Glutamatergic neuron (in vitro differentiated cells): Measurements from ENCODE around the gene CDCA4. TPM values are rescaled to one million over a fixed set of nuclear protein-coding genes. Genes with fewer than 3 reads are reported as not detected.

Experiments
- DNase-seq: peaks from one replicate; pipeline ENCODE4 v3.0.0; 2022
- H3K27ac Mint-ChIP-seq: one replicate; pipeline ENCODE4 v1.8.0; 2020; ENCODE audit warnings: mild to moderate bottlenecking, mixed read lengths, inconsistent platforms; ENCODE audit not compliant: unreplicated experiment
- H3K27me3 Mint-ChIP-seq: one replicate; pipeline ENCODE4 v1.8.0; 2020; ENCODE audit warnings: mild to moderate bottlenecking, moderate library complexity, mixed read lengths, inconsistent platforms; ENCODE audit not compliant: unreplicated experiment
- H3K36me3 Mint-ChIP-seq: one replicate; pipeline ENCODE4 v1.8.0; 2020; ENCODE audit warnings: mild to moderate bottlenecking, mixed read lengths, inconsistent platforms; ENCODE audit not compliant: unreplicated experiment
- H3K4me1 Mint-ChIP-seq: one replicate; pipeline ENCODE4 v1.8.0; 2020; ENCODE audit warnings: mild to moderate bottlenecking, low read depth, mixed read lengths, inconsistent platforms; ENCODE audit not compliant: unreplicated experiment
- H3K4me3 Mint-ChIP-seq: one replicate; pipeline ENCODE4 v1.8.0; 2020; ENCODE audit warnings: mild to moderate bottlenecking, mixed read lengths, inconsistent platforms; ENCODE audit not compliant: unreplicated experiment
- H3K9me3 Mint-ChIP-seq: one replicate; pipeline ENCODE4 v1.8.0; 2020; ENCODE audit warnings: mild to moderate bottlenecking, moderate library complexity, mixed read lengths, inconsistent platforms; ENCODE audit not compliant: unreplicated experiment
- total RNA-seq: library from RNA; stranded (reverse); fragmentation: NEBNext Ultra II Directional; extraction: Animal tissue kit (Norgen Biotek cat#: 25700); gene quantifications from one replicate; pipeline ENCODE4 v1.2.1, GENCODE V29; 2021; ENCODE audit not compliant: unreplicated experiment
- TF ChIP-seq, protein P1 (sequence below): fragments of 200-600 bp; sonication (generic); IDR thresholded peaks from one replicate; pipeline ENCODE4 v1.5.0; 2021; ENCODE audit not compliant: partially characterized antibody, unreplicated experiment

Gene CDCA4
- total RNA-seq, 1 donor from 2014 or later, result 23.2 TPM

GRCh38 chr14:105056303-105056831 lies 35.5 kb upstream of the CDCA4 start:
- peaks cover 5% of the 10 kb centered on the region for H3K9me3 Mint-ChIP-seq
- no peak overlapping the region for H3K4me3 Mint-ChIP-seq
- peaks cover 8% of the 10 kb centered on the region for H3K4me1 Mint-ChIP-seq
- TF ChIP-seq, protein P1, sequence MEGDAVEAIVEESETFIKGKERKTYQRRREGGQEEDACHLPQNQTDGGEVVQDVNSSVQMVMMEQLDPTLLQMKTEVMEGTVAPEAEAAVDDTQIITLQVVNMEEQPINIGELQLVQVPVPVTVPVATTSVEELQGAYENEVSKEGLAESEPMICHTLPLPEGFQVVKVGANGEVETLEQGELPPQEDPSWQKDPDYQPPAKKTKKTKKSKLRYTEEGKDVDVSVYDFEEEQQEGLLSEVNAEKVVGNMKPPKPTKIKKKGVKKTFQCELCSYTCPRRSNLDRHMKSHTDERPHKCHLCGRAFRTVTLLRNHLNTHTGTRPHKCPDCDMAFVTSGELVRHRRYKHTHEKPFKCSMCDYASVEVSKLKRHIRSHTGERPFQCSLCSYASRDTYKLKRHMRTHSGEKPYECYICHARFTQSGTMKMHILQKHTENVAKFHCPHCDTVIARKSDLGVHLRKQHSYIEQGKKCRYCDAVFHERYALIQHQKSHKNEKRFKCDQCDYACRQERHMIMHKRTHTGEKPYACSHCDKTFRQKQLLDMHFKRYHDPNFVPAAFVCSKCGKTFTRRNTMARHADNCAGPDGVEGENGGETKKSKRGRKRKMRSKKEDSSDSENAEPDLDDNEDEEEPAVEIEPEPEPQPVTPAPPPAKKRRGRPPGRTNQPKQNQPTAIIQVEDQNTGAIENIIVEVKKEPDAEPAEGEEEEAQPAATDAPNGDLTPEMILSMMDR, result no peak
- H3K27me3 Mint-ChIP-seq, result peaks cover 7% of the 10 kb centered on the region
- H3K27ac Mint-ChIP-seq, result no peak overlapping the region
- no peak for DNase-seq
- H3K36me3 Mint-ChIP-seq, result no peaks in the 10 kb centered on the region

GRCh38 chr14:105055736-105056302 lies 34.9 kb upstream of the CDCA4 start:
- H3K27me3 Mint-ChIP-seq, result peaks cover 11% of the 10 kb centered on the region
- no peak overlapping the region for H3K4me3 Mint-ChIP-seq
- peaks cover 8% of the 10 kb centered on the region for H3K4me1 Mint-ChIP-seq
- TF ChIP-seq, protein P1, result no peak
- H3K27ac Mint-ChIP-seq, result no peak overlapping the region
- no peak for DNase-seq
- peaks cover 8% of the 10 kb centered on the region for H3K9me3 Mint-ChIP-seq
- H3K36me3 Mint-ChIP-seq, result no peaks in the 10 kb centered on the region

DNA sequence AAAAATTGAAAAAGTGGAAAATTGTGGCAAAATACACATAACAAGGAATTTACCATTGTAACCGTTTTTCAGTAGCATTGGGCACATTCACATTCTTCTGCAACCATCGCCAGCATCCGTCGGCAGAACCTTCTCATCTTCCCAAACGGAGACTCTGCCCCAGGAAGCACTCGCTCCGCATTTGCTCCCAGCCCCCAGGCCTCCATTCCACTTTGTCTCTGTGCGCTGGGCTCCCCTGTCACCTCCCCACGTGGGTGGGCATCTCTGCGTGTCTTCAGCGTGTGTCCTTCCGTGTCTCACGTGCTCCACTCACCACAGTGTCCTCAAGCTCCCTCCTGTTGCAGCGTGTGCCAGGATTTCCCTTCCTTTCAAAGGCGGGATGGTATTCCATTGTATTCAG lies 34.5 kb upstream of the CDCA4 start:
- no peak for DNase-seq
- Mint-ChIP-seq H3K27ac (no peak overlapping the region), H3K4me3 (no peak overlapping the region)

DNA sequence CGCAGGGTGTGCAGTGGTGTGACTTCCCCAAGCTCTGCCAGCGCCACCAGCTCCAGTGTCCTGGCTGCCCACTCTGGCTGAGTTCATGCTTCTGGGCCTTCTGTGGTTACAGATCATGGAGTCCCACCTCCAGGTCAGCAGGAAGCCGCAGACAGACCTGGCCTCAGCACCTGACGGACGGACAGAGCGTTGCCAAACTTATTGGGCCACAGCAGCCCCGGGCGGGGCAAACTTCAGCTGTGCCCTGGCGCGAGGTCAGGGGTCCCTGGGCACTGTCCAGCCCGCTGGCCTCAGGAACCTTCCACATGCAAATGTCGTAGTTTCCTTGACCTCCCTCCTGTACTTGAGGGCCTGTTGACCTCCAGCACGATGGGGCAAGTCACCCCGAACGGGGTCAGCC lies 33.1 kb upstream of the CDCA4 start:
- Mint-ChIP-seq H3K4me3 (no peak overlapping the region), H3K9me3 (peaks cover 8% of the 10 kb centered on the region), H3K36me3 (no peaks in the 10 kb centered on the region), H3K27ac (no peak overlapping the region), H3K27me3 (peaks cover 11% of the 10 kb centered on the region), H3K4me1 (peaks cover 2% of the 10 kb centered on the region)
- no peak for DNase-seq
- TF ChIP-seq, protein P1, result no peak

More for the DNA sequence above, 34.5 kb upstream of the CDCA4 start:
- peaks cover 11% of the 10 kb centered on the region for H3K27me3 Mint-ChIP-seq
- peaks cover 8% of the 10 kb centered on the region for H3K9me3 Mint-ChIP-seq
- TF ChIP-seq, protein P1, result no peak
- peaks cover 6% of the 10 kb centered on the region for H3K4me1 Mint-ChIP-seq
- H3K36me3 Mint-ChIP-seq, result no peaks in the 10 kb centered on the region

GRCh38 chr14:105053421-105053820 lies 32.5 kb upstream of the CDCA4 start:
- peaks cover 2% of the 10 kb centered on the region for H3K4me1 Mint-ChIP-seq
- DNase-seq, result no peak
- no peak overlapping the region for H3K27ac Mint-ChIP-seq
- peaks cover 8% of the 10 kb centered on the region for H3K9me3 Mint-ChIP-seq
- TF ChIP-seq, protein P1, result no peak
- H3K4me3 Mint-ChIP-seq, result no peak overlapping the region
- H3K27me3 Mint-ChIP-seq, result peaks cover 10% of the 10 kb centered on the region
- no peaks in the 10 kb centered on the region for H3K36me3 Mint-ChIP-seq
